ENCODE measurements around the gene SULT6B1.

DNA sequence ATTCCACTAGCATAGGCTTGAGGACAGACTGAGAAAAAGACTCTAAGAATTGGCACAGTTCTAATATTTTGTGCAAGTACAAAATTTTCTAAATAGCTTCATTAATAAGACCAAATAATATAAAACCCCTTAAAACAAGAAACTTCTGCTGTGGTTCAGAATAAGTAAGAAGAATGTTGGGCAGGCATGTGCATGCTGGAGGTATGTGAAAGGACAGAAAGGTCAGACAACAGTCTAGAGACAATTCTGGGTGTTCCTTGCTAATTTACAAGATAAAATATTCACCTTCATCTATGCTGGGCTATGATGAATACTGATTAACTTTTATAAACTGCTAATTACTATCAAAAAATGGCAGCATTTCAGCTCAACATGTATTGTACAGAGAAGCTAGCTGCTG is 22.7 kb upstream of the SULT6B1 start:
- TF ChIP-seq GATA2 (IDR thresholded peaks at IDR 0.05; ENCODE audit: low read depth, low read length): no peak
- TF ChIP-seq GATA3 (IDR thresholded peaks at IDR 0.05; ENCODE audit: low read depth, low read length): no peak

Data from SH-SY5Y (cell line).